ENCODE results near the gene TMEM123. TPM values are rescaled to one million over a fixed set of nuclear protein-coding genes. Genes with fewer than 3 reads are reported as not detected.
A peak's percentile ranks its signal among the peaks of the same experiment; 100 is the strongest.

TMEM123 gene
- total RNA-seq, 4 donors from 2014 or later, result 282 to 506 (median 336) TPM

DNA sequence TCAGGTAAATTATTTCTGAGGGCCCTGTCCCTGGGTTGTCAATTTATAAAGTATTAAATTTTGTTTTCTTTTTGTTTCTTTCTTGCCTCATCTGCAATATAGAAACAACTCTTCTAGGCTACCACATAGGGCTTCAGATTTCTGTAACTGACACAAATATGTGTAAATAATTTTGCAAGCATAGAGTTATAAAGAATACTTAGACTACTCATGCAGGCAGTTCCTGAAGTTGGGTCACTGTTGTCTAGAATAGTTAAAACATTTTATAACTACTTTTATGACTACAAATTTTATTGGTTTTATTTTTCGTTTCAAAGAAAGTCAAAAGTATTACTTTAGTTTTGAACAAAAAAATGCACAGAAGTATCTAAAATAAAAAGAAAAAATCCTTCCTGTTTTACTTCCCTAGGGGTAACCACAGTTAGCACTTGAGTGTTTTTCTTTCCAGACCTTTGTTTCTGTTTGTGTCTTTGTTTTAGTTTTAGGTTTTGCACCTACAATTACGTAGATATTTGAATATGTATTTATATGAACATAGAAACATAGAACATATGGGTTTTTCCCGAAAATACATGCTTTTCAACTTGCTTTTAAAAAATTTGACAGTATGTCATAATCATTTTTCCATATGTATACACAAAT lies 12.4 kb upstream of the TMEM123 start:
- TF ChIP-seq POLR2A (IDR thresholded peaks at IDR 0.05), result no peak
- TF ChIP-seq, protein P1, sequence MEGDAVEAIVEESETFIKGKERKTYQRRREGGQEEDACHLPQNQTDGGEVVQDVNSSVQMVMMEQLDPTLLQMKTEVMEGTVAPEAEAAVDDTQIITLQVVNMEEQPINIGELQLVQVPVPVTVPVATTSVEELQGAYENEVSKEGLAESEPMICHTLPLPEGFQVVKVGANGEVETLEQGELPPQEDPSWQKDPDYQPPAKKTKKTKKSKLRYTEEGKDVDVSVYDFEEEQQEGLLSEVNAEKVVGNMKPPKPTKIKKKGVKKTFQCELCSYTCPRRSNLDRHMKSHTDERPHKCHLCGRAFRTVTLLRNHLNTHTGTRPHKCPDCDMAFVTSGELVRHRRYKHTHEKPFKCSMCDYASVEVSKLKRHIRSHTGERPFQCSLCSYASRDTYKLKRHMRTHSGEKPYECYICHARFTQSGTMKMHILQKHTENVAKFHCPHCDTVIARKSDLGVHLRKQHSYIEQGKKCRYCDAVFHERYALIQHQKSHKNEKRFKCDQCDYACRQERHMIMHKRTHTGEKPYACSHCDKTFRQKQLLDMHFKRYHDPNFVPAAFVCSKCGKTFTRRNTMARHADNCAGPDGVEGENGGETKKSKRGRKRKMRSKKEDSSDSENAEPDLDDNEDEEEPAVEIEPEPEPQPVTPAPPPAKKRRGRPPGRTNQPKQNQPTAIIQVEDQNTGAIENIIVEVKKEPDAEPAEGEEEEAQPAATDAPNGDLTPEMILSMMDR (IDR thresholded peaks at IDR 0.05), result no peak
- H3K27me3 ChIP-seq, result no peaks in the 10 kb centered on the region
- no peaks in the 10 kb centered on the region for H3K9me3 ChIP-seq
- intact Hi-C loops (cut with DNase I), result no loop called here
- H3K4me3 ChIP-seq (replicated peaks in 1 of 3), result no peak overlapping the region
- H3K27ac ChIP-seq, result no peak overlapping the region
- H3K4me1 ChIP-seq, result peaks cover 33 to 53% of the 10 kb centered on the region in 2 donors
- no peak for DNase-seq
- WGBS, 2 donors, result 74 to 78% methylated on average over 3 of the region's 3 CpGs
- no peaks in the 10 kb centered on the region for H3K36me3 ChIP-seq

DNA sequence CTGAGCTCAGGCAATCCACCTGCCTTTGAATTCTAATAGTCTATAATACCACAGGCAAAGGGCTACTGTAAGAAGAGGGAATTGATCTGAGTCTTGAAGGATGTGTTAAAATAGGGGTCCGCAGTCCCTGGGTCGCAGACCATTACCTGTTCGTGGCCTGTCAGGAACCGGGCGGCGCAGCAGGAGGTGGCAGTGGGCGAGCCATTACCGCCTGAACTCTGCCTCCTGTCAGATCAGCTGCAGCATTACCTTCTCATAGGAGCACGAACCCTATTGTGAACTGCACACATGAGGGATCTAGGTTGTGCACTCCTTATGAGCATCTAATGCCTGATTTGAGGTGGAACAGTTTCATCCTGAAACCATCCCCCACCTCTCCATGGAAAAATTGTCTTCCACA lies 11.5 kb upstream of the TMEM123 start:
- Histone ChIP-seq H3K36me3 (no peaks in the 10 kb centered on the region), H3K4me1 (peaks cover 24 to 52% of the 10 kb centered on the region in 2 donors), H3K27ac (no peak overlapping the region), H3K27me3 (no peaks in the 10 kb centered on the region), H3K9me3 (no peaks in the 10 kb centered on the region), H3K4me3 (replicated peaks in 1 of 3) (no peak overlapping the region)
- intact Hi-C loops (cut with DNase I), result no loop called here
- TF ChIP-seq, protein P1 (IDR thresholded peaks at IDR 0.05), result no peak
- no peak for TF ChIP-seq POLR2A (IDR thresholded peaks at IDR 0.05)
- 96 to 97% methylated on average over 9 of the region's 9 CpGs for WGBS, 2 donors
- no peak for DNase-seq

DNA sequence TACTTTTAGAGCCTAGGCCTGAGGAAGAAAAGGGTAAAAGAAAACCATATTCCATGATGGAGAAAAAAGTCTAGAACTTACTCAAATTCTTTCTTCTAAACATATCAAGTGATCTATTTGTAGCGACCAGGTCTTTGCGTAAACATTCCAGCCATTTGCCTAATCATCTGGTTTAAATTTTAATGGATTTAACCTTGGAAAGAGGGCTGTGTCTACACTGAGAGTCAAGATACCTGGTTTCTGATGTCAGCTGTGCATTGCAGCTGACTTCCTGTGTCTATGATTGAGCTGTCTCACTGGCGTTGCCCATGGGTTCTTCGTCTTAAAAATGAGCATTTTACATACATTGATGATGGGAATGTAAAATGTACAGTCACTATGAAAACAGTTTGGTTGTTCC lies 10.0 kb upstream of the TMEM123 start:
- no peaks in the 10 kb centered on the region for H3K27me3 ChIP-seq
- H3K4me3 ChIP-seq (replicated peaks in 1 of 3), result no peak overlapping the region
- no peak for TF ChIP-seq POLR2A (IDR thresholded peaks at IDR 0.05)
- TF ChIP-seq, protein P1 (IDR thresholded peaks at IDR 0.05), result no peak
- 92 to 94% methylated on average over 4 of the region's 4 CpGs for WGBS, 2 donors
- H3K36me3 ChIP-seq, result no peaks in the 10 kb centered on the region
- no peak overlapping the region for H3K27ac ChIP-seq
- H3K9me3 ChIP-seq, result no peaks in the 10 kb centered on the region
- H3K4me1 ChIP-seq, result peaks cover 23 to 52% of the 10 kb centered on the region in 2 donors
- intact Hi-C loops (cut with DNase I), result no loop called here
- no peak for DNase-seq

DNA sequence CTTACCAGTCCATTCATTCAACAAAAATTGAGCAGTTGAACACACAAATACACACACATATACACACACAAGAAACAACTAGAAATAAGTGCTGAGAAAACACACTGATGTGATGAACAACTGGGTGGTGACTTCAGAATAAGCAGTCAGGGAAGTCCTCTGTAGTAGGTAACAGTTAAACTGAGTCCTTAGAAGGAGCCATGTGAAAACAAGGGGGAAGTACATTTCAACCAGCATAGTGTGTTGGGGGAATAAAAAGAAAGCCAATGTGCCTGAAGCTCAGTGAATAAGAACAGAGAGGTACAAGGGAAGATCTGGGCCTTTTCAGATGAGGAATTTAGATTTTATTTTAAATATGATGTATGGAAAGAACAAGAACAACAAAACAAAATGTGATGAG lies 6.8 kb upstream of the TMEM123 start:
- Histone ChIP-seq H3K9me3 (no peaks in the 10 kb centered on the region), H3K27ac (peak overlapping the region in 2 of 3 donors; percentile 68 to 73), H3K36me3 (no peaks in the 10 kb centered on the region), H3K27me3 (no peaks in the 10 kb centered on the region), H3K4me3 (replicated peaks in 1 of 3) (no peak overlapping the region), H3K4me1 (peaks cover 27 to 55% of the 10 kb centered on the region in 2 donors)
- no peak for DNase-seq
- intact Hi-C loops (cut with DNase I), result no loop called here
- TF ChIP-seq, protein P1 (IDR thresholded peaks at IDR 0.05), result no peak
- TF ChIP-seq POLR2A (IDR thresholded peaks at IDR 0.05), result no peak

DNA sequence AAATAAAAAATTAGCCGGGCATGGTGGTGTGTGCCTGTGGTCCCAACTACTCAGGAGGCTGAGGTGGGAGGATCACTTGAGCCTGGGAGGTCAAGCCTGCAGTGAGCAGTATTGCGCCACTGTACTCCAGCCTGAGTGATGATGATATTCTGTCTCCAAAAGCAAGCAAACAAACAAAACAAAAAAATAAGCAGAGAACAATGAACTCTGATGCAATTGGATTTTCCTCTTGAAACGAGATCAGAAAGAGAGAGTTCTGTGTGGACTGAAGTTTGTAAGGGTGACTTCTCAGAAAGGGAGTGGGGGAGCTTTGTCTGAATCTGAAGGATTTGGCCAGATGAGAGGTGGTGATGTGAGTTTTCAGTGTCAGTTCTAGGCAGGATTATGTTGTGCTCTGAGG lies 6.0 kb upstream of the TMEM123 start:
- H3K27me3 ChIP-seq, result no peaks in the 10 kb centered on the region
- 74 to 83% methylated on average over 3 of the region's 3 CpGs for WGBS, 2 donors
- no peak for DNase-seq
- intact Hi-C loops (cut with DNase I), result no loop called here
- H3K36me3 ChIP-seq, result no peaks in the 10 kb centered on the region
- no peak overlapping the region for H3K4me3 ChIP-seq (replicated peaks in 1 of 3)
- no peak for TF ChIP-seq POLR2A (IDR thresholded peaks at IDR 0.05)
- TF ChIP-seq, protein P1 (IDR thresholded peaks at IDR 0.05), result no peak
- H3K4me1 ChIP-seq, result peaks cover 34 to 63% of the 10 kb centered on the region in 2 donors
- H3K27ac ChIP-seq, result peak overlapping the region in 2 of 3 donors; percentile 7 to 68
- no peaks in the 10 kb centered on the region for H3K9me3 ChIP-seq
